MG63 (cell line): ENCODE data around the gene CCDC171. TPM values are rescaled to one million over a fixed set of nuclear protein-coding genes. Genes with fewer than 3 reads are reported as not detected.

Experiments used
- DNase-seq: peaks from one replicate; pipeline ENCODE4 v3.0.0-alpha.2; 2020
- H3K27me3 ChIP-seq: fragments of 250-450 bp; sonication (Bioruptor Pico); 2 replicates; pipeline ENCODE4 v1.5.1; 2020; ENCODE audit warnings: mild to moderate bottlenecking, moderate library complexity
- H3K36me3 ChIP-seq: fragments of 250-450 bp; sonication (Bioruptor Pico); 2 replicates; pipeline ENCODE4 v1.5.1; 2020; ENCODE audit warnings: mild to moderate bottlenecking, moderate library complexity
- H3K4me3 ChIP-seq: fragments of 250-450 bp; sonication (Bioruptor Pico); 2 replicates; pipeline ENCODE4 v1.5.1; 2020; ENCODE audit warnings: mild to moderate bottlenecking, moderate library complexity
- H3K9me3 ChIP-seq: fragments of 250-450 bp; sonication (Bioruptor Pico); 2 replicates; pipeline ENCODE4 v1.5.1; 2020; ENCODE audit warnings: mild to moderate bottlenecking, moderate library complexity
- total RNA-seq: library from RNA; depleted of rRNA; stranded (reverse); fragments of >200 nt; shearing (Covaris generic); gene quantifications from 2 replicates; pipeline ENCODE4 v1.2.3, GENCODE V29; 2014; ENCODE audit warnings: low replicate concordance; rRNA removed

CCDC171 gene
- total RNA-seq, 1 experiment from 2014 or later = 6.6 TPM

- Histone ChIP-seq H3K27me3 (no peaks in the 10 kb centered on the region), H3K36me3 (no peaks in the 10 kb centered on the region), H3K4me3 (no peak overlapping the region), H3K9me3 (peaks cover 34% of the 10 kb centered on the region)
- DNase-seq = no peak
Observed at GRCh38 chr9:16022228-16022627, 469.4 kb downstream of the CCDC171 start.

- H3K36me3 ChIP-seq = no peaks in the 10 kb centered on the region
- H3K9me3 ChIP-seq = peaks cover 23% of the 10 kb centered on the region
- no peak overlapping the region for H3K4me3 ChIP-seq
- no peaks in the 10 kb centered on the region for H3K27me3 ChIP-seq
- peak; percentile 93 for DNase-seq
Observed at GRCh38 chr9:16023446-16023845, 470.6 kb downstream of the CCDC171 start.

Other genes with a start within 250 kb of the CCDC171 start
- gene TTC39B, start 245.8 kb upstream of the CCDC171 start, total RNA-seq = 17.2 and 22.2 TPM in 2 replicates
- 132 and 172 TPM in 2 replicates for gene SNAPC3, start 130.2 kb upstream of the CCDC171 start, total RNA-seq
- 347 and 505 TPM in 2 replicates for gene PSIP1, start 42.1 kb upstream of the CCDC171 start, total RNA-seq